H1 (cell line): ENCODE results near the gene ALKBH7.

Experiments
- EZH2 ChIP-seq: fragments of 200-600 bp; sonication (generic); IDR thresholded peaks from 2 replicates; pipeline ENCODE4 v1.7.1; 2012; ENCODE audit warnings: low read depth, mild to moderate bottlenecking, moderate library complexity, low read length, inconsistent platforms; ENCODE audit not compliant: severe bottlenecking
- KDM5A ChIP-seq: fragments of 200-600 bp; IDR thresholded peaks from 2 replicates; pipeline ENCODE4 v1.7.1; 2012; ENCODE audit warnings: mild to moderate bottlenecking, low read length, inconsistent platforms, mixed read lengths
- RAD21 ChIP-seq, 2 experiments: IDR thresholded peaks in 1 of 2; conservative IDR thresholded peaks in 1 of 2; 2 replicates each; pipeline ENCODE4 v1.6.1; 2011; ENCODE audit warnings: low read depth in 2 of 2, low read length in 2 of 2, improper control_type of control experiment in 1 of 2, inconsistent platforms in 1 of 2, mild to moderate bottlenecking in 1 of 2, moderate library complexity in 1 of 2
- RBBP5 ChIP-seq: IDR thresholded peaks from 2 replicates; pipeline ENCODE4 v1.7.1; 2012; ENCODE audit warnings: low read depth, mild to moderate bottlenecking, inconsistent platforms, low read length, moderate library complexity, borderline replicate concordance
- SP1 ChIP-seq: IDR thresholded peaks from 2 replicates; pipeline ENCODE4 v1.6.1; 2011; ENCODE audit warnings: low read depth, low read length
- SP4 ChIP-seq: IDR thresholded peaks from 2 replicates; pipeline ENCODE4 v1.6.1; 2012; ENCODE audit warnings: low read length, inconsistent platforms
- TF ChIP-seq, protein P1 (sequence below), 3 experiments: IDR thresholded peaks; 1 replicate in 2 of 3; 2 replicates in 1 of 3; pipeline versions ENCODE4 v1.5.1 to v1.6.1; 2011; ENCODE audit warnings: low read length in 3 of 3, mild to moderate bottlenecking in 3 of 3, inconsistent platforms in 2 of 3, low read depth in 1 of 3, moderate library complexity in 1 of 3; ENCODE audit not compliant: insufficient read depth in 1 of 3; ENCODE audit errors: control extremely low read depth in 1 of 3

DNA sequence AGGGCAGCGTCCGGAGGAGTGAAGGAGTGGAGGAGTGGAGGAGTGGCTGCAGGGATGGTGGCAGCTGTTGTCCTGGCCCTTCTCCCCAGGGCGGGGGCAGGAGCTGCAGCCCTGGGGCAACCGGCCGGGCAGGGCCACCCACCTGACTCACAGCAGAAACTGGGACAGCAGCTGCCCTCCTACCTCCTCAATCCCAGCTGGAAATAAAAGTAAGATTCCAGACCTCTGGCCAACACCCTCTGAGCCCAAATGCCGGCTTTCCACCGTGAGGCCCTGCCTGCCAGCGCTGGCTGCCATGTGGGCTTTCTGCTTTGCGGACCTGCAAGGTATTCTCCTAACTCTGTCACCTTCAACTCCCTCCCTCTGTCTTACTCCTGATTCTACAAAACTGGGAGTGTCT lies 14.6 kb upstream of the ALKBH7 start:
- TF ChIP-seq, protein P1, sequence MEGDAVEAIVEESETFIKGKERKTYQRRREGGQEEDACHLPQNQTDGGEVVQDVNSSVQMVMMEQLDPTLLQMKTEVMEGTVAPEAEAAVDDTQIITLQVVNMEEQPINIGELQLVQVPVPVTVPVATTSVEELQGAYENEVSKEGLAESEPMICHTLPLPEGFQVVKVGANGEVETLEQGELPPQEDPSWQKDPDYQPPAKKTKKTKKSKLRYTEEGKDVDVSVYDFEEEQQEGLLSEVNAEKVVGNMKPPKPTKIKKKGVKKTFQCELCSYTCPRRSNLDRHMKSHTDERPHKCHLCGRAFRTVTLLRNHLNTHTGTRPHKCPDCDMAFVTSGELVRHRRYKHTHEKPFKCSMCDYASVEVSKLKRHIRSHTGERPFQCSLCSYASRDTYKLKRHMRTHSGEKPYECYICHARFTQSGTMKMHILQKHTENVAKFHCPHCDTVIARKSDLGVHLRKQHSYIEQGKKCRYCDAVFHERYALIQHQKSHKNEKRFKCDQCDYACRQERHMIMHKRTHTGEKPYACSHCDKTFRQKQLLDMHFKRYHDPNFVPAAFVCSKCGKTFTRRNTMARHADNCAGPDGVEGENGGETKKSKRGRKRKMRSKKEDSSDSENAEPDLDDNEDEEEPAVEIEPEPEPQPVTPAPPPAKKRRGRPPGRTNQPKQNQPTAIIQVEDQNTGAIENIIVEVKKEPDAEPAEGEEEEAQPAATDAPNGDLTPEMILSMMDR (IDR thresholded peaks at IDR 0.05; ENCODE audit: control extremely low read depth in 1 of 3, insufficient read depth in 1 of 3, low read depth in 1 of 3, low read length in 3 of 3) = no peak
- no peak for TF ChIP-seq RAD21 (IDR thresholded peaks at IDR 0.05 in 1 of 2, conservative IDR thresholded peaks at IDR 0.05 in 1 of 2; ENCODE audit: low read depth in 2 of 2, low read length in 2 of 2)
- no peak for TF ChIP-seq RBBP5
- no peak for TF ChIP-seq SP4
- no peak for TF ChIP-seq EZH2
- TF ChIP-seq KDM5A = no peak
- no peak for TF ChIP-seq SP1
